Astrocyte (in vitro differentiated cells and primary cell): ENCODE measurements around the gene RNASE12. TPM values are rescaled to one million over a fixed set of nuclear protein-coding genes. Genes with fewer than 3 reads are reported as not detected.

ENCODE experiments used
- DNase-seq: peaks from one replicate; pipeline ENCODE4 v3.0.0-alpha.2; 2010; ENCODE audit warnings: low read depth
- FAIRE-seq: peaks from 2 replicates; lab custom pipeline; 2011; peaks lifted over from hg19 to GRCh38; lab: Jason Lieb, UNC
- H2AFZ ChIP-seq: 2 replicates; pipeline ENCODE4 v1.6.0; 2012; ENCODE audit warnings: low read depth, low read length, inconsistent platforms
- H3K27ac ChIP-seq: 2 replicates; pipeline ENCODE4 v1.5.1; 2011; ENCODE audit warnings: low read depth, low read length, inconsistent platforms
- H3K27me3 ChIP-seq: 2 replicates; pipeline ENCODE4 v1.6.0; 2011; ENCODE audit warnings: low read length, inconsistent platforms; ENCODE audit not compliant: insufficient read depth
- H3K36me3 ChIP-seq: 2 replicates; pipeline ENCODE4 v1.5.1; 2011; ENCODE audit warnings: low read length, inconsistent platforms; ENCODE audit not compliant: insufficient read depth
- H3K4me1 ChIP-seq: 2 replicates; pipeline ENCODE4 v1.5.1; 2011; ENCODE audit warnings: low read length, inconsistent platforms; ENCODE audit not compliant: insufficient read depth
- H3K4me2 ChIP-seq: 2 replicates; pipeline ENCODE4 v1.6.0; 2012; ENCODE audit warnings: low read length, inconsistent platforms
- H3K4me3 ChIP-seq: 2 replicates; pipeline ENCODE4 v1.5.1; 2011; ENCODE audit warnings: low read depth, mild to moderate bottlenecking, low read length, inconsistent platforms; ENCODE audit not compliant: insufficient read depth
- H3K79me2 ChIP-seq: 2 replicates; pipeline ENCODE4 v1.6.0; 2012; ENCODE audit warnings: mild to moderate bottlenecking, low read length, inconsistent platforms; ENCODE audit not compliant: insufficient read depth
- H3K9ac ChIP-seq: 2 replicates; pipeline ENCODE4 v1.6.0; 2012; ENCODE audit warnings: mild to moderate bottlenecking, low read length, inconsistent platforms
- H3K9me3 ChIP-seq: 2 replicates; pipeline ENCODE4 v1.5.1; 2012; ENCODE audit warnings: low read depth, mild to moderate bottlenecking, low read length, inconsistent platforms; ENCODE audit not compliant: insufficient read depth
- H4K20me1 ChIP-seq: 2 replicates; pipeline ENCODE4 v1.6.0; 2012; ENCODE audit warnings: low read length, inconsistent platforms; ENCODE audit not compliant: insufficient read depth
- H3K27ac Mint-ChIP-seq: one replicate; pipeline ENCODE4 v1.8.0; 2021; ENCODE audit warnings: mild to moderate bottlenecking, mixed read lengths; ENCODE audit not compliant: unreplicated experiment
- H3K27me3 Mint-ChIP-seq: one replicate; pipeline ENCODE4 v1.8.0; 2021; ENCODE audit warnings: low read depth, mixed read lengths; ENCODE audit not compliant: unreplicated experiment
- H3K36me3 Mint-ChIP-seq: one replicate; pipeline ENCODE4 v1.8.0; 2021; ENCODE audit warnings: low read depth, mixed read lengths; ENCODE audit not compliant: unreplicated experiment
- H3K4me1 Mint-ChIP-seq: one replicate; pipeline ENCODE4 v1.8.0; 2021; ENCODE audit warnings: low read depth, mixed read lengths; ENCODE audit not compliant: unreplicated experiment
- H3K4me3 Mint-ChIP-seq: one replicate; pipeline ENCODE4 v1.8.0; 2021; ENCODE audit warnings: mild to moderate bottlenecking, moderate library complexity, mixed read lengths; ENCODE audit not compliant: unreplicated experiment
- H3K9me3 Mint-ChIP-seq: one replicate; pipeline ENCODE4 v1.8.0; 2021; ENCODE audit warnings: mild to moderate bottlenecking, mixed read lengths; ENCODE audit not compliant: unreplicated experiment
- CTCF ChIP-seq: IDR thresholded peaks from 2 replicates; pipeline ENCODE4 v1.5.1; 2011; ENCODE audit warnings: low read depth, mild to moderate bottlenecking, inconsistent platforms, low read length, moderate library complexity; ENCODE audit not compliant: insufficient read depth
- EZH2 ChIP-seq: IDR thresholded peaks from 2 replicates; pipeline ENCODE4 v1.6.1; 2012; ENCODE audit warnings: mild to moderate bottlenecking, low read length, inconsistent platforms; ENCODE audit not compliant: insufficient read depth
- total RNA-seq: library from RNA; stranded (reverse); gene quantifications from 2 replicates; pipeline ENCODE4 v1.2.1, GENCODE V29; 2021

RNASE12 gene
- total RNA-seq, 1 donor from 2014 or later: not detected

GRCh38 chr14:20564501-20564997 lies 26.6 kb downstream of the RNASE12 start:
- Histone ChIP-seq H3K4me2 (no peak overlapping the region), H2AFZ (no peak overlapping the region), H3K9ac (no peak overlapping the region), H4K20me1 (no peaks in the 10 kb centered on the region), H3K36me3 (no peaks in the 10 kb centered on the region), H3K4me1 (no peaks in the 10 kb centered on the region), H3K27ac (no peak overlapping the region), H3K27me3 (no peaks in the 10 kb centered on the region), H3K4me3 (no peak overlapping the region), H3K79me2 (no peaks in the 10 kb centered on the region), H3K9me3 (peaks cover 4% of the 10 kb centered on the region)
- no peak overlapping the region for H3K27ac Mint-ChIP-seq
- H3K4me3 Mint-ChIP-seq: no peak overlapping the region
- no peaks in the 10 kb centered on the region for H3K36me3 Mint-ChIP-seq
- no peak for FAIRE-seq
- H3K27me3 Mint-ChIP-seq: no peaks in the 10 kb centered on the region
- no peak for DNase-seq
- no peaks in the 10 kb centered on the region for H3K4me1 Mint-ChIP-seq
- no peak for TF ChIP-seq CTCF
- TF ChIP-seq EZH2: no peak
- H3K9me3 Mint-ChIP-seq: peaks cover 19% of the 10 kb centered on the region

GRCh38 chr14:20563971-20564370 lies 27.2 kb downstream of the RNASE12 start:
- Histone ChIP-seq H3K27ac (no peak overlapping the region), H3K9ac (no peak overlapping the region), H3K4me2 (no peak overlapping the region), H3K36me3 (no peaks in the 10 kb centered on the region), H4K20me1 (no peaks in the 10 kb centered on the region), H3K4me3 (no peak overlapping the region), H3K9me3 (no peaks in the 10 kb centered on the region), H3K4me1 (no peaks in the 10 kb centered on the region), H3K79me2 (no peaks in the 10 kb centered on the region), H2AFZ (no peak overlapping the region), H3K27me3 (no peaks in the 10 kb centered on the region)
- Mint-ChIP-seq H3K4me3 (no peak overlapping the region), H3K36me3 (no peaks in the 10 kb centered on the region), H3K27ac (no peak overlapping the region), H3K27me3 (no peaks in the 10 kb centered on the region), H3K4me1 (peaks cover 3% of the 10 kb centered on the region), H3K9me3 (peaks cover 14% of the 10 kb centered on the region)
- TF ChIP-seq EZH2: no peak
- no peak for TF ChIP-seq CTCF
- no peak for FAIRE-seq
- DNase-seq: no peak

- Mint-ChIP-seq H3K27me3 (no peaks in the 10 kb centered on the region), H3K36me3 (no peaks in the 10 kb centered on the region), H3K4me1 (peaks cover 15% of the 10 kb centered on the region), H3K4me3 (no peak within 1 kb of the TSS), H3K9me3 (no peaks in the 10 kb centered on the region), H3K27ac (no peak within 1 kb of the TSS)
- Histone ChIP-seq H3K4me3 (no peak within 1 kb of the TSS), H3K27ac (no peak within 1 kb of the TSS), H3K79me2 (no peaks in the 10 kb centered on the region), H3K9me3 (no peaks in the 10 kb centered on the region), H2AFZ (no peak within 1 kb of the TSS), H3K9ac (no peak within 1 kb of the TSS), H3K36me3 (no peaks in the 10 kb centered on the region), H3K27me3 (no peaks in the 10 kb centered on the region), H4K20me1 (no peaks in the 10 kb centered on the region), H3K4me2 (no peak within 1 kb of the TSS), H3K4me1 (no peaks in the 10 kb centered on the region)
- no peak for DNase-seq
- no peak for FAIRE-seq
- TF ChIP-seq CTCF (no peak), EZH2 (no peak)
Observed at GRCh38 chr14:20560961-20561360, 30.2 kb downstream of the RNASE12 start, which contains the start of gene RNASE9. RNASE9 (minus strand) TSS chr14:20561047.
